Panc1 (cell line): ENCODE measurements around the gene ETFA. TPM values are rescaled to one million over a fixed set of nuclear protein-coding genes. Genes with fewer than 3 reads are reported as not detected.

ENCODE experiments used
- ATAC-seq: fragments of 200-7000 bp; cut with Tn5 transposase; 2 replicates; pipeline ENCODE4 v1.9.1; 2020; ENCODE audit warnings: mild to moderate bottlenecking, moderate library complexity
- BruUV-seq: library from RNA; stranded (reverse); fragments of 400-500 nt; replicated peaks from 2 replicates; lab custom pipeline; 2021; lab: Mats Ljungman, UMichigan
- CTCF ChIA-PET: fragments of 300-600 bp; sonication (Branson Sonifier 250); formaldehyde crosslinking; loops from one replicate; lab custom pipeline; 2022; ENCODE audit warnings: antibody characterized with exemption; lab: Charles Lee
- POLR2A ChIA-PET: fragments of 300-600 bp; sonication (Branson Sonifier 250); formaldehyde crosslinking; loops from one replicate; lab custom pipeline; 2022; ENCODE audit warnings: antibody characterized with exemption; lab: Charles Lee
- DNase-seq: peaks from one replicate; pipeline ENCODE4 v3.0.0-alpha.2; 2010; ENCODE audit warnings: low read depth, low spot score
- H3K27ac ChIP-seq: 2 replicates; pipeline ENCODE4 v1.5.1; 2011; ENCODE audit warnings: mild to moderate bottlenecking, low read length, inconsistent platforms
- H3K27me3 ChIP-seq: fragments of 200-500 bp; sonication (Bioruptor generic); 2 replicates; pipeline ENCODE4 v1.6.0; 2014; ENCODE audit warnings: low read length, inconsistent platforms; ENCODE audit not compliant: control insufficient read depth, insufficient read depth
- H3K36me3 ChIP-seq: fragments of 200-500 bp; sonication (Bioruptor generic); 2 replicates; pipeline ENCODE4 v1.5.1; 2014; ENCODE audit warnings: inconsistent platforms, mild to moderate bottlenecking, low read length, moderate library complexity; ENCODE audit not compliant: control insufficient read depth, insufficient read depth
- H3K4me1 ChIP-seq: 2 replicates; pipeline ENCODE4 v1.5.1; 2011; ENCODE audit warnings: inconsistent platforms, mild to moderate bottlenecking, low read length, moderate library complexity; ENCODE audit not compliant: control insufficient read depth, insufficient read depth
- H3K4me3 ChIP-seq, 2 experiments: 2 replicates each; pipeline ENCODE4 v1.5.1; 2011 to 2012; ENCODE audit warnings: low read depth in 2 of 2, low read length in 2 of 2, mild to moderate bottlenecking in 2 of 2, inconsistent platforms in 1 of 2, moderate library complexity in 1 of 2
- H3K9me3 ChIP-seq: fragments of 200-500 bp; sonication (Bioruptor generic); 2 replicates; pipeline ENCODE4 v1.5.1; 2014; ENCODE audit warnings: low read depth, mild to moderate bottlenecking, inconsistent platforms, low read length, moderate library complexity; ENCODE audit not compliant: control insufficient read depth, insufficient read depth
- CTCF ChIP-seq: fragments of 450-650 bp; IDR thresholded peaks from 2 replicates; pipeline ENCODE4 v1.5.1; 2017; ENCODE audit warnings: mild to moderate bottlenecking
- POLR2AphosphoS5 ChIP-seq: IDR thresholded peaks from 2 replicates; pipeline ENCODE4 v1.6.1; 2012; ENCODE audit warnings: mild to moderate bottlenecking, low read depth, low read length, moderate library complexity
- REST ChIP-seq, 2 experiments: IDR thresholded peaks; 2 replicates each; pipeline ENCODE4 v1.6.1; 2011 to 2012; ENCODE audit warnings: low read depth in 2 of 2, control low read depth in 1 of 2, low read length in 1 of 2, mild to moderate bottlenecking in 1 of 2, moderate library complexity in 1 of 2; ENCODE audit not compliant: insufficient read depth in 1 of 2
- SIN3A ChIP-seq: IDR thresholded peaks from 2 replicates; pipeline ENCODE4 v1.6.1; 2012; ENCODE audit warnings: low read depth, mild to moderate bottlenecking, low read length, moderate library complexity, borderline replicate concordance; ENCODE audit not compliant: insufficient read depth
- TCF7L2 ChIP-seq: IDR thresholded peaks from 2 replicates; pipeline ENCODE4 v1.6.1; 2011; ENCODE audit warnings: mild to moderate bottlenecking, low read depth, low read length, inconsistent platforms
- in situ Hi-C: cut with HindIII; loops from 2 replicates; pipeline ENCODE4 v1.10.0; 2016; ENCODE audit warnings: low sequenced_read_pairs, low pct_unique_long_range_greater_than_20kb
- intact Hi-C: fragments of 100-400 bp; cut with micrococcal nuclease; formaldehyde crosslinking; loops from one replicate; pipeline ENCODE4 v1.10.0; 2022; ENCODE audit not compliant: unreplicated experiment
- total RNA-seq: library from RNA; stranded (reverse); gene quantifications from one replicate; pipeline ENCODE4 v1.2.1, GENCODE V29; 2021; ENCODE audit not compliant: unreplicated experiment

The ETFA gene
- total RNA-seq, 1 experiment from 2014 or later: 159 TPM

GRCh38 chr15:76252249-76252648, 59.0 kb downstream of the ETFA start:
- H3K4me3 ChIP-seq: no peak overlapping the region
- no peaks in the 10 kb centered on the region for H3K27me3 ChIP-seq
- H3K9me3 ChIP-seq: no peaks in the 10 kb centered on the region
- ChIA-PET CTCF (no interaction called here), POLR2A (no interaction called here)
- intact Hi-C loops (no loop called here), in situ Hi-C loops (no loop called here)
- BruUV-seq: no TSS peak
- no peak overlapping the region for H3K27ac ChIP-seq
- no peaks in the 10 kb centered on the region for H3K4me1 ChIP-seq
- ATAC-seq (no peak), DNase-seq (no peak)
- TF ChIP-seq CTCF (no peak), SIN3A (no peak), TCF7L2 (no peak), REST (IDR thresholded peaks at IDR 0.05; ENCODE audit: insufficient read depth in 1 of 2, low read depth in 2 of 2, low read length in 1 of 2) (no peak), POLR2AphosphoS5 (no peak)
- H3K36me3 ChIP-seq: no peaks in the 10 kb centered on the region

- in situ Hi-C loops: no loop called here
- Histone ChIP-seq H3K36me3 (no peaks in the 10 kb centered on the region), H3K9me3 (no peaks in the 10 kb centered on the region), H3K27me3 (no peaks in the 10 kb centered on the region), H3K27ac (no peak overlapping the region), H3K4me3 (no peak overlapping the region), H3K4me1 (no peaks in the 10 kb centered on the region)
- ATAC-seq (no peak), DNase-seq (no peak)
- POLR2A ChIA-PET: no interaction called here
- CTCF ChIA-PET: no interaction called here
- intact Hi-C loops: no loop called here
- TF ChIP-seq REST (IDR thresholded peaks at IDR 0.05; ENCODE audit: insufficient read depth in 1 of 2, low read depth in 2 of 2, low read length in 1 of 2): no peak
- TF ChIP-seq CTCF: no peak
- TF ChIP-seq SIN3A: no peak
- TF ChIP-seq TCF7L2: no peak
- no peak for TF ChIP-seq POLR2AphosphoS5
- no TSS peak for BruUV-seq
These were observed 59.6 kb downstream of the ETFA start for GRCh38 chr15:76251717-76252116.
